ENCODE data around the gene ATXN8OS.
"Not testable (repeated sequence)": the region's sequence is repeated elsewhere in the genome, so short reads cannot be mapped to it uniquely, and the experiment has no call there.

DNA sequence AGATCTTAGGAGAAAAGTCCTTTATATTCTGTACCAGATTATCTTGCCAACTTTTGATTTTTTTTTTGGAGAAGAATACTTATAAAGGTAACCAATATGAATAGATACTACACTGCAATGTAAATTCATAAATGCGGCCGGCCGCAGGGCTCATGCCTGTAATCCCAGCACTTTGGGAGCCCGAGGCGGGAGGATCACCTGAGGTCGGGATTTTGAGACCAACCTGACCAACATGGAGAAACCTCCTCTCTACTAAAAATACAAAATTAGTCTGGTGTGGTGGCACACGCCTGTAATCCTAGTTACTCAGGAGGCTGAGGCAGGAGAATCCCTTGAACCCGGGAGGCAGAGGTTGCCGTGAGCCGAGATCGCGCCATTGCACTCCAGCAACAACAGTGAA lies 35.0 kb downstream of the ATXN8OS start:
- TF ChIP-seq, protein P1, sequence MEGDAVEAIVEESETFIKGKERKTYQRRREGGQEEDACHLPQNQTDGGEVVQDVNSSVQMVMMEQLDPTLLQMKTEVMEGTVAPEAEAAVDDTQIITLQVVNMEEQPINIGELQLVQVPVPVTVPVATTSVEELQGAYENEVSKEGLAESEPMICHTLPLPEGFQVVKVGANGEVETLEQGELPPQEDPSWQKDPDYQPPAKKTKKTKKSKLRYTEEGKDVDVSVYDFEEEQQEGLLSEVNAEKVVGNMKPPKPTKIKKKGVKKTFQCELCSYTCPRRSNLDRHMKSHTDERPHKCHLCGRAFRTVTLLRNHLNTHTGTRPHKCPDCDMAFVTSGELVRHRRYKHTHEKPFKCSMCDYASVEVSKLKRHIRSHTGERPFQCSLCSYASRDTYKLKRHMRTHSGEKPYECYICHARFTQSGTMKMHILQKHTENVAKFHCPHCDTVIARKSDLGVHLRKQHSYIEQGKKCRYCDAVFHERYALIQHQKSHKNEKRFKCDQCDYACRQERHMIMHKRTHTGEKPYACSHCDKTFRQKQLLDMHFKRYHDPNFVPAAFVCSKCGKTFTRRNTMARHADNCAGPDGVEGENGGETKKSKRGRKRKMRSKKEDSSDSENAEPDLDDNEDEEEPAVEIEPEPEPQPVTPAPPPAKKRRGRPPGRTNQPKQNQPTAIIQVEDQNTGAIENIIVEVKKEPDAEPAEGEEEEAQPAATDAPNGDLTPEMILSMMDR (IDR thresholded peaks at IDR 0.05 in 2 of 3, conservative IDR thresholded peaks at IDR 0.05 in 1 of 3; ENCODE audit: borderline replicate concordance in 1 of 3, insufficient read depth in 1 of 3, low read depth in 2 of 3, low read length in 2 of 3), result not testable (repeated sequence)
- TF ChIP-seq, protein P2, sequence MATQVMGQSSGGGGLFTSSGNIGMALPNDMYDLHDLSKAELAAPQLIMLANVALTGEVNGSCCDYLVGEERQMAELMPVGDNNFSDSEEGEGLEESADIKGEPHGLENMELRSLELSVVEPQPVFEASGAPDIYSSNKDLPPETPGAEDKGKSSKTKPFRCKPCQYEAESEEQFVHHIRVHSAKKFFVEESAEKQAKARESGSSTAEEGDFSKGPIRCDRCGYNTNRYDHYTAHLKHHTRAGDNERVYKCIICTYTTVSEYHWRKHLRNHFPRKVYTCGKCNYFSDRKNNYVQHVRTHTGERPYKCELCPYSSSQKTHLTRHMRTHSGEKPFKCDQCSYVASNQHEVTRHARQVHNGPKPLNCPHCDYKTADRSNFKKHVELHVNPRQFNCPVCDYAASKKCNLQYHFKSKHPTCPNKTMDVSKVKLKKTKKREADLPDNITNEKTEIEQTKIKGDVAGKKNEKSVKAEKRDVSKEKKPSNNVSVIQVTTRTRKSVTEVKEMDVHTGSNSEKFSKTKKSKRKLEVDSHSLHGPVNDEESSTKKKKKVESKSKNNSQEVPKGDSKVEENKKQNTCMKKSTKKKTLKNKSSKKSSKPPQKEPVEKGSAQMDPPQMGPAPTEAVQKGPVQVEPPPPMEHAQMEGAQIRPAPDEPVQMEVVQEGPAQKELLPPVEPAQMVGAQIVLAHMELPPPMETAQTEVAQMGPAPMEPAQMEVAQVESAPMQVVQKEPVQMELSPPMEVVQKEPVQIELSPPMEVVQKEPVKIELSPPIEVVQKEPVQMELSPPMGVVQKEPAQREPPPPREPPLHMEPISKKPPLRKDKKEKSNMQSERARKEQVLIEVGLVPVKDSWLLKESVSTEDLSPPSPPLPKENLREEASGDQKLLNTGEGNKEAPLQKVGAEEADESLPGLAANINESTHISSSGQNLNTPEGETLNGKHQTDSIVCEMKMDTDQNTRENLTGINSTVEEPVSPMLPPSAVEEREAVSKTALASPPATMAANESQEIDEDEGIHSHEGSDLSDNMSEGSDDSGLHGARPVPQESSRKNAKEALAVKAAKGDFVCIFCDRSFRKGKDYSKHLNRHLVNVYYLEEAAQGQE (IDR thresholded peaks at IDR 0.05; ENCODE audit: low read depth), result not testable (repeated sequence)
- TF ChIP-seq POLR2AphosphoS5 (IDR thresholded peaks at IDR 0.05; ENCODE audit: low read depth, low read length); POLR2A (IDR thresholded peaks at IDR 0.05; ENCODE audit: borderline replicate concordance, extremely low read depth, insufficient read depth, insufficient read length); CEBPB (IDR thresholded peaks at IDR 0.05; ENCODE audit: low read depth); EZH2phosphoT487 (IDR thresholded peaks at IDR 0.05; ENCODE audit: borderline replicate concordance): not testable (repeated sequence)

All from HCT116 (cell line).